Measurements from ENCODE around the gene FIZ1.

The FIZ1 gene

DNA sequence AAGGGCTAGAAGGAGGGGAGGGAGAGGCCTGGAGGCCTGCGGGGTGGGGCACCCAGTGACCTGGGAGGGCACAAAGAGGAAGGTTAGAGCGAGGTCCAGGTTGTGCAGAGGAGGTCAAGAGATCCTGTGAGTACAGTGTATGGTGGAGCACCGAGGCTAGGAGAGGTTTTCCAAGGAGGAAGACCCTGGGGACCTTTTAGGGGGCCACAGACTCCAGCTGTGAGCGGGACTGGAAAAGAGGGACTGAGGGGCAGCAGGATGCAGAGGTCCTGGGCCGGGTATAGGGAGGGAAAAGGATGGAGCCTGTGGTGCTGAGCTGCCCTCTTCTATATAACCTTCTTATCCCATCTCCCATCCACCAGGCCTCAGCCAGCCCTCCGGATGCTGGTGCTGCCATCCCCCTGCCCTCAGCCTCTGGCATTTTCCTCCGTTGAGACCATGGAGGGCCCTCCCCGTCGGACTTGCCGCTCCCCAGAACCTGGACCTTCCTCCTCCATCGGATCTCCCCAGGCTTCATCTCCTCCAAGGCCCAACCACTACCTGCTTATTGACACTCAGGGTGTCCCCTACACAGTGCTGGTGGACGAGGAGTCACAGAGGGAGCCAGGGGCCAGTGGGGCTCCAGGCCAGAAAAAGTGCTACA, 45.0 kb upstream of the FIZ1 start:
- TF ChIP-seq, protein P1, sequence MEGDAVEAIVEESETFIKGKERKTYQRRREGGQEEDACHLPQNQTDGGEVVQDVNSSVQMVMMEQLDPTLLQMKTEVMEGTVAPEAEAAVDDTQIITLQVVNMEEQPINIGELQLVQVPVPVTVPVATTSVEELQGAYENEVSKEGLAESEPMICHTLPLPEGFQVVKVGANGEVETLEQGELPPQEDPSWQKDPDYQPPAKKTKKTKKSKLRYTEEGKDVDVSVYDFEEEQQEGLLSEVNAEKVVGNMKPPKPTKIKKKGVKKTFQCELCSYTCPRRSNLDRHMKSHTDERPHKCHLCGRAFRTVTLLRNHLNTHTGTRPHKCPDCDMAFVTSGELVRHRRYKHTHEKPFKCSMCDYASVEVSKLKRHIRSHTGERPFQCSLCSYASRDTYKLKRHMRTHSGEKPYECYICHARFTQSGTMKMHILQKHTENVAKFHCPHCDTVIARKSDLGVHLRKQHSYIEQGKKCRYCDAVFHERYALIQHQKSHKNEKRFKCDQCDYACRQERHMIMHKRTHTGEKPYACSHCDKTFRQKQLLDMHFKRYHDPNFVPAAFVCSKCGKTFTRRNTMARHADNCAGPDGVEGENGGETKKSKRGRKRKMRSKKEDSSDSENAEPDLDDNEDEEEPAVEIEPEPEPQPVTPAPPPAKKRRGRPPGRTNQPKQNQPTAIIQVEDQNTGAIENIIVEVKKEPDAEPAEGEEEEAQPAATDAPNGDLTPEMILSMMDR (IDR thresholded peaks at IDR 0.05; ENCODE audit: borderline replicate concordance, insufficient read depth, low read depth, low read length): no peak
- H3K4me3 ChIP-seq (ENCODE audit: low read depth, low read length): peak overlapping the region; percentile 80

DNA sequence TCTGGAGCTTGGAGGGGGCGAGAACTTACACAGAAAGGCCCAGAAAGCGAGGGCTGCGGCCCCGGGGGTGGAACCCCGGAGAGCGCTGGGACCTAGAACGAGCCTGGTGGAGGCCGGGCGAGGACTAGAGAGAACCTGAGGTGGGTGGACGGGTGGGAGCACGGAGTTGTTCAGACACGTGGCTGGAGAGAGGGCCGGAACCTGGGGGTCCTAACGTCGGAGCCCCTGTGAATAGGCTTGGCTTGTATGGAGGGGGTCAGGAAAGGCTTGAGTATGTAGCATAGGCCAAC, 44.5 kb upstream of the FIZ1 start:
- TF ChIP-seq, protein P1 (IDR thresholded peaks at IDR 0.05; ENCODE audit: borderline replicate concordance, insufficient read depth, low read depth, low read length): no peak
- H3K4me3 ChIP-seq (ENCODE audit: low read depth, low read length): peak overlapping the region; percentile 80

DNA sequence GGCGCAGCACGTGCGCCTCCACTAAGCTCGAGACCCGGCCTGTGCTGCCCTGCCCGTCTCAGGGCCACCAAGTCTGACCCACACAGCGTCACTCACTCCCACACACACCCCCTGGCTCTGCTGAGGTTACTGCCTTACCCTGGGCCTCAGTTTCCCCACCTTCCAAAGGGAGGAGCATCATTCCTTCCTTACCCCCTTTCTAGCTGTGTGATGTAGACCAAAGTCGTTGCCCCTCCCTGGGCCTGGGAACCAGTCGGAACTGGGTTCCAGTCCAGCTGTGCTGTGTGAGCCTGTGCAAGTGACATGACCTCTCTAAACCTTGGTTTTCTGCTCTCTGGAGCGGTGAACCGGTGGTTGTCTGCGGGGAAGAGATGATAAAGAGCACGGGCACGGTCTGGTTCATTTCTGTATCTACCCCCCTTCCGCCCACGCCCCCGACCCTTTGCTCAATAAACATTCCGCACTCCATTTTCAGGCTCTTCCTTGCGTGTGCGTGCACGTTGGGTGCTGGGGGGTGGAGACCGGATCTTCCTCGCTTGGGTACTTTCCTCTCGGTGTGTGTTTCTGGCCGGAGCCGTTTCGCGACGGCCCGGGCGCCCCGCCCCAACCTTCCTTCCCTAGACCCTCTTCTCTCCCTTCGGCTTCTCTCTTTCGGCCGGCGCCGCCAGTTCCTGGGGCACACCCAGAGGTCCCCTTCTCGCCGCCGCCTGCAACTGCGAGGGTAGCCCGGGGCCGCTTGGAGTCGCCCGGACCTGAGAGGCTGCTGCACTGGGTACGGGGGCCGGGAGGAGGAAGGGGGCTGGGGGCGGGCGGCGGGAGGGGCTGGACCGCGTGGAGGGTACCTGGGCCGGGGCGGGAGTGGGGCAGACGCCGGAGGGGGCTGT, 43.9 kb upstream of the FIZ1 start, which contains the start of gene ZNF581:
TSS of gene ZNF581 (plus strand) at position 647 of the 884 bp plus-strand sequence. CDS start 923 bp downstream, outside the sequence.
- H3K4me3 ChIP-seq (ENCODE audit: low read depth, low read length): peak within 1 kb of the TSS; percentile 80
- TF ChIP-seq, protein P1 (IDR thresholded peaks at IDR 0.05; ENCODE audit: borderline replicate concordance, insufficient read depth, low read depth, low read length): no peak

DNA sequence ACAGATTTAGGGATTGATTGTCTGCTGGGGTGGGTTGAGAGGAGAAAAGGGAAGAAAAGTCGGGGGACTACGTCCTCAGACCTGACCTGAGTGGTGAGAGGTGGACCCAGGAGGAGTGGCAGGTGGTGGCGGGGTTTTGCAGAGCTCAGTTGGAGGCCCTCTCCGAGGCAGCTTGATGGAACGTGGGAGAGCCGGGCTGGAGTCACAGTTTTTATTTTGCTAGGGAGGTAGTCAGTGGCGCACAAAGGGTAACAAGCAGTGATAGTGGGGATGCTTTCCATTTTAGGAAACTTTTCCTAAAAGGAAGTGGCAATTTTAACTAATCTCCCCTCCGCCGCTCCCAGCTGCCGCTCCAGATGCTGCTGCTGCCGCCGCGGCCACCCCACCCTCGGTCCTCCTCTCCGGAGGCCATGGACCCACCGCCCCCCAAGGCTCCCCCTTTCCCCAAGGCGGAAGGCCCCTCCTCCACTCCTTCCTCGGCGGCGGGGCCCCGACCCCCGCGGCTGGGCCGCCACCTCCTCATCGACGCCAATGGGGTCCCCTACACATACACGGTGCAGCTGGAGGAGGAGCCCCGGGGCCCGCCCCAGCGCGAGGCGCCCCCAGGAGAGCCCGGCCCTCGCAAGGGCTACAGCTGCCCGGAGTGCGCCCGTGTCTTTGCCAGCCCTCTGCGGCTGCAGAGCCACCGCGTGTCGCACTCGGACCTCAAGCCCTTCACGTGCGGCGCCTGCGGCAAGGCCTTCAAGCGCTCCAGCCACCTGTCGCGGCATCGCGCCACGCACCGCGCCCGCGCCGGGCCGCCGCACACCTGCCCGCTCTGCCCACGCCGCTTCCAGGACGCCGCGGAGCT, 43.1 kb upstream of the FIZ1 start:
- TF ChIP-seq, protein P1 (IDR thresholded peaks at IDR 0.05; ENCODE audit: borderline replicate concordance, insufficient read depth, low read depth, low read length): no peak
- peak overlapping the region; percentile 80 for H3K4me3 ChIP-seq (ENCODE audit: low read depth, low read length)

DNA sequence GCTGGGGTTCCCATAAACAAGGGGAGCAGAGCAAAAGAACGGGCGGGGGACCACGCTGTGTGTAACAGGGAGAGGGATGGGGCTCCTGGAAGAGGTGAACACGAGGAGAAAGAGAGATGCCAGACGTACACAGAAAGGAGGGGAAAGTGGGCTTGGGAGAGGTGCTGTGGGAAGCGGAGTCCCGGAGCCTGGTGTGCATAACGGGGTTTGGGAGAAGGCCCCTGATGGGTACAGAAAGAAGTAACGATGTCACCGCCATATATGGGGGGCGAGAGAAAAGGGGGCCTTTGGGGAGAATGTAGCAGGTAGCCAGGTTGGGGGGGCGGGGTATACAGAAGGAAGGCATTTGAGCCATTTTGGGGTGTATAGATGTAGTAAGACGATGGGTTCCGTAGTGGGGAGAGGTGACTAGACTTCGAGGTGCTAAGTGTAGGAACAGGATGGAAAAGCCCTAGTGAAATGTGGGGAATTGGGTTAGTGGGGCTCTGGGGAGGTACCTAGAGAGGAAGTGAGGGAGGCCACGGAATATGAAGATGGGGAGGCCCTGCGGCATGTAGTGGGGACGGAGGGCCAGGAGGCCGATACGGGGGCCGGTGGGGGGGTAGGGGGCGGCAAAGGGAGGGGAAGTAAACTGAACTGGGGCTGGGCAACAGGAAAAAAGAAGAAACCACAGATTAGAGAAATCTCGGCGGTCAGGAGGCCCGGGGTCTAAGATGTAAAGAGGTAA, 42.3 kb upstream of the FIZ1 start:
- H3K4me3 ChIP-seq (ENCODE audit: low read depth, low read length): peak overlapping the region; percentile 80
- TF ChIP-seq, protein P1 (IDR thresholded peaks at IDR 0.05; ENCODE audit: borderline replicate concordance, insufficient read depth, low read depth, low read length): no peak

DNA sequence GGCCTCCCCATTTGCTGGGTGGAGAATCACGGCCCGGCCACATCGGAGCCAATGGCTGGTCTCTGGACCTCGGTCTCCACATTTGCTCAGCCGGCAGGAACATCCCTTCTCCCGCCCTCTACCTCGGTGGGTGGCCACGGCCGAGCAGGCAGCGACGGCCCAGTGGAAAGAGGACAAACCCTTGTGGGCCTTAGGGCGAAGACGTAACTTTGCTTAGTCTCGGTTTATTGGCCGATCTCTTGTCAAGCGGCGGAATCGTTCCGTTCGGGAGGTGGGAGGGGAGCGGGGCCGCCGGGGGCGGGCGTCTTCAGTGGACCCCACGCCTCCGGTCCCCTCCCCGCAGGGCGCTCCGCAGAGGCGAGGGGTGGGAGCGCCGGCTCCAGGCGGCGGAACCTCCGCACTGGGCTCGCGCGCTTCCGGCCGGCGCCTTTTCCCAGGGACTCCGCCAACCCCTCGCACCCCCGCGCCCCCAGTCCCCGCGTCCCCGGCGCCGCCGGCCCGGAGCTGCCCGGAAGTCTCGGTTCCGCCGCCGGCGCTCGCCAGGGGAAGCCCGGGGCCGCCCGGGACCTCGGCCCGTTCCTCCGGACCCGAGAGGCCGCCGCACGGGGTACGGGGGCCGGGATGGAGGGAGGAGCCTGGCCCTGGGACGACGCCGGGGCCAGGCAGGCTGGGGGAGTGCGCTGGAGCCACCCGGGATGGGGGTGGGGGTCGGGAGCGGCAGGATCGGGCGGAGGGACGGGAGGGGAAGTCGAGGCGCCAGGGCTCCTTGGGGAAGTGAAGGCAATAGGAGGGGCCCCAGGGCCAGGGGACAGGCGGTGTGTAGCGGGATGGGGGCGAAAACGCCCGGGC, 41.5 kb upstream of the FIZ1 start, which contains the start of gene ZNF580:
TSS of gene ZNF580 (plus strand) at position 426 of the 849 bp plus-strand sequence. CDS start 1,507 bp downstream, outside the sequence.
- peak within 1 kb of the TSS; percentile 80 for H3K4me3 ChIP-seq (ENCODE audit: low read depth, low read length)
- TF ChIP-seq, protein P1 (IDR thresholded peaks at IDR 0.05; ENCODE audit: borderline replicate concordance, insufficient read depth, low read depth, low read length): no peak

All from GM12875 (cell line).